AG04449 (cell line): ENCODE data around the gene PDZRN4.

Experiments
- CTCF ChIA-PET: fragments of 350-600 bp; formaldehyde crosslinking; extraction: SDS; loops from one replicate; lab custom pipeline; 2021; ENCODE audit warnings: antibody characterized with exemption; lab: Yijun Ruan, JAX
- POLR2A ChIA-PET: fragments of 400-600, 350-600 bp; formaldehyde crosslinking; extraction: SDS; loops from one replicate; lab custom pipeline; 2020; ENCODE audit warnings: antibody characterized with exemption, inconsistent platforms; lab: Yijun Ruan, JAX
- DNase-seq: peaks from one replicate; pipeline ENCODE4 v3.0.0-alpha.2; 2010; ENCODE audit warnings: low read depth, low spot score
- H3K4me3 ChIP-seq: 2 replicates; pipeline ENCODE4 v1.5.1; 2011; ENCODE audit warnings: low read depth, mild to moderate bottlenecking, control low read depth, low read length
- TF ChIP-seq, protein P1 (sequence below): IDR thresholded peaks from one replicate; pipeline ENCODE4 v1.5.1; 2011; ENCODE audit warnings: mild to moderate bottlenecking, moderate library complexity, low read length, control low read depth, inconsistent platforms; ENCODE audit not compliant: insufficient read depth; ENCODE audit errors: missing control alignments

PDZRN4 gene

DNA sequence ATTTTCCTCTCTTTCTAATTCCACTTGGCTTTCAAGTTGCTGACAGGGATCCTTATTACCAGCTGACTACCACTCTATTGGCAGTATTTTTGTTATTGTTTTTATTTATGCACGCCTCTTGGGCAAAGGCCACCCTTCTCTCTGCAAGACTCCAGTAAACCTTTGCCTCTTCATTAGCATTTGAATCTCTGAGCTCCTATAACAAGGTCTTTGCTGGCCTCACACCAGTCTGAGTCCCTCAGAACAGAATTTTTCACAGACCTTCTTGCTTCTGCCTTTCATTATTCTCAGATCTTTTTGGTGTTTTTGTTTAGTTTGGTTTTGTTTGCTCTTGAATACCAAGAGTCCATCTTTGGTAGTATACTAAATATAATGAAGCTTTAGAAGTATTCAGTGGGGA lies 145.9 kb downstream of the PDZRN4 start:
- DNase-seq: no peak
- CTCF ChIA-PET: no interaction called here
- TF ChIP-seq, protein P1, sequence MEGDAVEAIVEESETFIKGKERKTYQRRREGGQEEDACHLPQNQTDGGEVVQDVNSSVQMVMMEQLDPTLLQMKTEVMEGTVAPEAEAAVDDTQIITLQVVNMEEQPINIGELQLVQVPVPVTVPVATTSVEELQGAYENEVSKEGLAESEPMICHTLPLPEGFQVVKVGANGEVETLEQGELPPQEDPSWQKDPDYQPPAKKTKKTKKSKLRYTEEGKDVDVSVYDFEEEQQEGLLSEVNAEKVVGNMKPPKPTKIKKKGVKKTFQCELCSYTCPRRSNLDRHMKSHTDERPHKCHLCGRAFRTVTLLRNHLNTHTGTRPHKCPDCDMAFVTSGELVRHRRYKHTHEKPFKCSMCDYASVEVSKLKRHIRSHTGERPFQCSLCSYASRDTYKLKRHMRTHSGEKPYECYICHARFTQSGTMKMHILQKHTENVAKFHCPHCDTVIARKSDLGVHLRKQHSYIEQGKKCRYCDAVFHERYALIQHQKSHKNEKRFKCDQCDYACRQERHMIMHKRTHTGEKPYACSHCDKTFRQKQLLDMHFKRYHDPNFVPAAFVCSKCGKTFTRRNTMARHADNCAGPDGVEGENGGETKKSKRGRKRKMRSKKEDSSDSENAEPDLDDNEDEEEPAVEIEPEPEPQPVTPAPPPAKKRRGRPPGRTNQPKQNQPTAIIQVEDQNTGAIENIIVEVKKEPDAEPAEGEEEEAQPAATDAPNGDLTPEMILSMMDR: no peak
- no peak overlapping the region for H3K4me3 ChIP-seq
- POLR2A ChIA-PET: no interaction called here

DNA sequence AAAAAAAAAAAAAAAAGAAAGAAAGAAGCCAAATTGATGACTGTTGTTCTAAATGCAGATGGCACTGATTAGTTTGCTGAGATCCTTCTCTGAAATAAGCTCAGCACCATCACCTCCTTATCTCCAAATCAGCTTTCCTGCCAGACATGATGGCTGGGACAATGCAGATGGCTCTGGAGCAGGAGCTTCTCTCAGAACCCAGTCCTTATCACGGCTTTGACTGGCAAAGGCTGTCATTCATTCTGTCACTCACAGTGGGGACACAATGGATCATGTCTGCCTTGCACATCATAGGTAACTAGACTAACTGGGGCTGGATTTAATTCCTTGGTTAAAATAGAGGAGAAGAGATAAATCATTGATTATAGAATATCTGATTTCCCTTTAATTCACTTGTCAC lies 146.3 kb downstream of the PDZRN4 start:
- no peak overlapping the region for H3K4me3 ChIP-seq
- ChIA-PET POLR2A (no interaction called here), CTCF (no interaction called here)
- TF ChIP-seq, protein P1: no peak
- DNase-seq: no peak

DNA sequence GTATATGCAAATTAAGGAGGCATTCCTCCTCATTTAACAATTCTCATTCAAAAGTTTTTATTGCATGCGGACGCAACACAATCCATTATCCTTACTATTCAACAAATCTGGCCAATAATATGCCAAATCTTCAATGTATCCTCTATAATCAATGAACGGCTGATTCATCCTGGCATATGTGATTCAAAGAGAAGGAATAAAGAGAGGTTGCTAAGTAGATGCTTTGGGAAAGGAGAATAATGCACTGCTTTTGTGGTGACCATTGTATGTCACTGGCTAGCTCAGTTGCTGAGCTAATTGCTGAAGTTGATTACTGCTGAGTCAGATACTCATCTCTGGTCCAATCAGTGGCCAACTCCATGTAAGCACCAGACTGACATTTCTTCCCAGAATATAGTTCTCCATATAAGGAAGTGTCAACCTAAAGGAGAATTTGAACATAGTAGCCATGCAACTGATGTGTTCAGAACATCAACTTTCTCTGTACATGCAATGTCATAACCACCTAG lies 148.0 kb downstream of the PDZRN4 start:
- ChIA-PET CTCF (no interaction called here), POLR2A (no interaction called here)
- no peak for DNase-seq
- TF ChIP-seq, protein P1: no peak
- no peak overlapping the region for H3K4me3 ChIP-seq

DNA sequence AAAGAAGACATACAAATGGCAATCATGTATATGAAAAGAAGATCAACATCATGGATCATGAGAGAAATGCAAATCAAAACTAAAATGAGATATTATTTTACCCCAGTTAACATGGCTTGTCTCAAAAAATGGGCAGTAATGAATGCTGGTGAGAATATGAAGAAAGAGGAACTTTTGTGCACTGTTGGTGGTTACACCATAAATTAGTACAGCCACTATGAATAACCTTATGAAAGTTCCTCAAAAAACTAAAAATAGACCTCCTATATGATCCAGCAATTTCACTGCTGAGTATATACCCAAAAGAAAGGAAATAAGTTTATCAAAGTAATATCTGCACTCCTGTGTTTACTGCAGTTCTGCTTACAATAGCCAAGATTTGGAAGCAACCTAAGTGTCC lies 151.7 kb downstream of the PDZRN4 start:
- H3K4me3 ChIP-seq: no peak overlapping the region
- CTCF ChIA-PET: no interaction called here
- DNase-seq: no peak
- TF ChIP-seq, protein P1: no peak
- POLR2A ChIA-PET: no interaction called here

DNA sequence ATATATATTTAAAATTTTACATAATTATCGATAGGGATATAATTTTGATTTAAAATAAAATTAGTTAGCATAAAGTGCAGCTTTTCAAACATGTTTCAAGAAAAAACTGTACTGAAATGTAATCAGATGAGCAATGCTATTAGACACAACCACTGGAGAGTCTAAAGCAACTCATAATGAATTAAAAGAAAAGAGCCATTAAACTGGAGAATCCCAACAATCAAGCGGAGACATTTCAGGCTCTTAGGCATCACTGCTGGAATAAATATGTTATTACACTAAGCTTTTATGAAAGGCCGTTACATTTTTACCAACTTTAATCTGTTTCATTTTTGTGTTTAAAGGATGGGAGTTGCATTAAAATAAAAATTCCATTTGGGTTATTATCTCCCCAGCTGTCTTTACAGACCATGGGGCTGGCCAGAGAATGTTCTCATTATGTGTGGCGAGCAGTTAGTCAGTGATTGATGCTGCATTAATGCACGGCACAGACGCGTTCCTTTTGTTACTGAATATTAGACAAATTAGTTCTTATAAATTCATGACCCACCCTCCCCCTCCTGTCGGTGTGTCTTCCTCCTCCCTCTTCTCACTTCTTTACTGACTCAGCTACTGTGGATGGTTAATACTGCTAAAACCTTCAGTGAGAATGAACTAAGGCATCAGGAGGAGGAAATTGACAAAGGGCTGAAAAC lies 156.8 kb downstream of the PDZRN4 start:
- CTCF ChIA-PET: no interaction called here
- no peak overlapping the region for H3K4me3 ChIP-seq
- TF ChIP-seq, protein P1: no peak
- no peak for DNase-seq
- POLR2A ChIA-PET: no interaction called here

DNA sequence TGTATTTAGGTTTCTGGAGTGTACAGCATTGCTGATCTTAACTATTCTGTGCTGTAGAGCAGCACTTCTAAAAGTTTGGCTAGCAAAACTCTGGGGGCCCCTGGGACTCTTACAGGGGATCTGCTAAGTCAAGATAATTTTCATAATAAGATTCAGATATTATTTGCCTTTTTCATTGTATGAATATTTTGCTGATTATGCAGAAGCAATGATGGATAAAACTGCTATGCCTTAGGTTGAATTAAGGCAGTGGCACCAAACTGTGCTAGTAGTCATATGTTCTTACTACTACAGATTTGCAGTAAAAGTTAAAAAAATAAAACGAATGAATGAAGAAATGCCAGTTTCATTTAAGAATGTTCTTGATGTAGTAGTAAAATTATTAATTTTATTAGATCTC lies 160.1 kb downstream of the PDZRN4 start:
- TF ChIP-seq, protein P1: no peak
- ChIA-PET POLR2A (no interaction called here), CTCF (no interaction called here)
- no peak overlapping the region for H3K4me3 ChIP-seq
- DNase-seq: no peak
